H1 (cell line): ENCODE results near the gene NAGS. TPM values are rescaled to one million over a fixed set of nuclear protein-coding genes. Genes with fewer than 3 reads are reported as not detected.

Experiments used
- CTCF ChIA-PET: fragments of 300-600 bp; sonication (Branson Sonifier 250); formaldehyde crosslinking; loops from one replicate; lab custom pipeline; 2021; ENCODE audit not compliant: partially characterized antibody; lab: Charles Lee
- POLR2A ChIA-PET: fragments of 300-600 bp; sonication (Branson Sonifier 250); formaldehyde crosslinking; loops from one replicate; lab custom pipeline; 2021; ENCODE audit warnings: inconsistent platforms; ENCODE audit not compliant: partially characterized antibody; lab: Charles Lee
- DNase-seq, 2 experiments: peaks; one replicate each; pipeline versions ENCODE4 v3.0.0 to v3.0.0-alpha.2; 2010 to 2022; ENCODE audit warnings: low spot score in 2 of 2, low read depth in 1 of 2, mixed read lengths in 1 of 2
- FAIRE-seq: peaks from 2 replicates; lab custom pipeline; 2011; peaks lifted over from hg19 to GRCh38; lab: Jason Lieb, UNC
- H2AFZ ChIP-seq: 2 replicates; pipeline ENCODE4 v1.8.1; 2012; ENCODE audit warnings: low read length, inconsistent platforms
- H2AK5ac ChIP-seq: 2 replicates; pipeline ENCODE4 v1.6.1; 2013; ENCODE audit warnings: low read depth, low read length
- H2BK120ac ChIP-seq: replicated peaks from 2 replicates; pipeline ENCODE3; 2013; ENCODE audit warnings: low read depth, low read length, inconsistent platforms
- H2BK12ac ChIP-seq: 2 replicates; pipeline ENCODE4 v1.6.1; 2013; ENCODE audit warnings: low read depth, low read length
- H2BK15ac ChIP-seq: 2 replicates; pipeline ENCODE4 v1.6.1; 2013; ENCODE audit warnings: low read length
- H2BK20ac ChIP-seq: 2 replicates; pipeline ENCODE4 v1.6.1; 2013; ENCODE audit warnings: low read length
- H2BK5ac ChIP-seq: 2 replicates; pipeline ENCODE4 v1.6.1; 2013; ENCODE audit warnings: low read depth, low read length
- H3K14ac ChIP-seq: 2 replicates; pipeline ENCODE4 v1.6.1; 2013; ENCODE audit warnings: inconsistent platforms; ENCODE audit not compliant: insufficient read length
- H3K18ac ChIP-seq: 2 replicates; pipeline ENCODE4 v1.6.1; 2013; ENCODE audit warnings: low read length; ENCODE audit errors: extremely low read depth
- H3K23ac ChIP-seq: 2 replicates; pipeline ENCODE4 v1.6.1; 2013; ENCODE audit warnings: inconsistent platforms; ENCODE audit not compliant: insufficient read length
- H3K23me2 ChIP-seq: 2 replicates; pipeline ENCODE4 v1.6.1; 2013; ENCODE audit warnings: low read depth, low read length
- H3K27ac ChIP-seq: 2 replicates; pipeline ENCODE4 v1.6.1; 2011; ENCODE audit warnings: low read depth, low read length, inconsistent platforms
- H3K27me3 ChIP-seq, 4 experiments: replicated peaks in 1 of 4; 1 replicate in 1 of 4; 2 replicates in 3 of 4; pipeline versions ENCODE4 v1.6.1 to v1.8.1; 2011 to 2013; ENCODE audit warnings: low read length in 3 of 4, mild to moderate bottlenecking in 3 of 4, inconsistent platforms in 2 of 4, mixed read lengths in 2 of 4, moderate library complexity in 1 of 4; ENCODE audit not compliant: control insufficient read depth in 3 of 4, insufficient read depth in 3 of 4; ENCODE audit errors: extremely low read depth in 1 of 4
- H3K36me3 ChIP-seq, 4 experiments: 2 replicates each; pipeline versions ENCODE4 v1.6.1 to v1.8.1; 2011 to 2013; ENCODE audit warnings: mild to moderate bottlenecking in 4 of 4, low read length in 3 of 4, moderate library complexity in 2 of 4, control low read depth in 1 of 4, inconsistent platforms in 1 of 4; ENCODE audit not compliant: insufficient read depth in 4 of 4, control insufficient read depth in 2 of 4
- H3K4ac ChIP-seq: replicated peaks from 2 replicates; pipeline ENCODE3; 2013; ENCODE audit warnings: low read length, low read depth, mixed read lengths, inconsistent platforms; ENCODE audit not compliant: insufficient read length
- H3K4me1 ChIP-seq, 4 experiments: replicated peaks in 1 of 4; 1 replicate in 1 of 4; 2 replicates in 3 of 4; pipeline versions ENCODE4 v1.6.1 to v1.8.1; 2011 to 2013; ENCODE audit warnings: low read length in 3 of 4, inconsistent platforms in 2 of 4, mixed read lengths in 1 of 4; ENCODE audit not compliant: insufficient read depth in 4 of 4, control insufficient read depth in 3 of 4
- H3K4me2 ChIP-seq, 2 experiments: 2 replicates each; pipeline versions ENCODE4 v1.6.1 to v1.8.1; 2011 to 2013; ENCODE audit warnings: low read depth in 2 of 2, low read length in 2 of 2, control low read depth in 1 of 2, inconsistent platforms in 1 of 2, mild to moderate bottlenecking in 1 of 2; ENCODE audit not compliant: insufficient read depth in 1 of 2
- H3K4me3 ChIP-seq, 4 experiments: fragments of 200-600, 300-600 bp in 1 of 4; sonication (generic), shearing (Covaris generic), sonication (Bioruptor Twin) in 1 of 4; 2 replicates each; pipeline versions ENCODE4 v1.5.1 to v1.8.1; 2011 to 2016; ENCODE audit warnings: low read length in 4 of 4, low read depth in 3 of 4, control low read depth in 2 of 4, inconsistent platforms in 2 of 4, mild to moderate bottlenecking in 2 of 4, mixed read lengths in 1 of 4, moderate library complexity in 1 of 4; ENCODE audit not compliant: insufficient read depth in 2 of 4; ENCODE audit errors: extremely low read depth in 1 of 4
- H3K56ac ChIP-seq: replicated peaks from 2 replicates; pipeline ENCODE3; 2013; ENCODE audit warnings: low read depth, mild to moderate bottlenecking, mixed read lengths, low read length, inconsistent platforms; ENCODE audit not compliant: insufficient read length
- H3K79me1 ChIP-seq: 2 replicates; pipeline ENCODE4 v1.6.1; 2013; ENCODE audit warnings: low read depth, low read length, control low read depth
- H3K79me2 ChIP-seq, 2 experiments: 2 replicates each; pipeline versions ENCODE4 v1.6.1 to v1.8.1; 2012 to 2013; ENCODE audit warnings: low read length in 2 of 2, mild to moderate bottlenecking in 2 of 2, inconsistent platforms in 1 of 2; ENCODE audit not compliant: insufficient read depth in 2 of 2, control insufficient read depth in 1 of 2
- H3K9ac ChIP-seq, 4 experiments: replicated peaks in 1 of 4; 1 replicate in 1 of 4; 2 replicates in 3 of 4; pipeline versions ENCODE4 v1.6.1 to v1.8.1; 2011 to 2013; ENCODE audit warnings: low read depth in 3 of 4, low read length in 3 of 4, control low read depth in 2 of 4, mild to moderate bottlenecking in 2 of 4, moderate library complexity in 2 of 4, inconsistent platforms in 1 of 4; ENCODE audit errors: extremely low read depth in 1 of 4
- H3K9me3 ChIP-seq, 2 experiments: 2 replicates each; pipeline versions ENCODE4 v1.6.1 to v1.8.1; 2012 to 2013; ENCODE audit warnings: mild to moderate bottlenecking in 2 of 2, moderate library complexity in 2 of 2, control low read depth in 1 of 2, inconsistent platforms in 1 of 2, low read depth in 1 of 2, low read length in 1 of 2, mixed read lengths in 1 of 2; ENCODE audit not compliant: insufficient read depth in 2 of 2
- H4K20me1 ChIP-seq, 2 experiments: replicated peaks in 1 of 2; 2 replicates each; pipeline versions ENCODE3 to v1.8.1; 2011 to 2013; ENCODE audit warnings: inconsistent platforms in 2 of 2, low read length in 2 of 2, mild to moderate bottlenecking in 1 of 2; ENCODE audit not compliant: insufficient read depth in 2 of 2, control insufficient read depth in 1 of 2
- H4K5ac ChIP-seq: 2 replicates; pipeline ENCODE4 v1.6.1; 2013; ENCODE audit warnings: low read length, low read depth, mixed read lengths, inconsistent platforms; ENCODE audit not compliant: insufficient read length
- H4K8ac ChIP-seq: 2 replicates; pipeline ENCODE4 v1.8.0; 2013; ENCODE audit warnings: mild to moderate bottlenecking, moderate library complexity, low read length, inconsistent platforms; ENCODE audit not compliant: insufficient read depth; ENCODE audit errors: extremely low read depth
- H4K91ac ChIP-seq: replicated peaks from 2 replicates; pipeline ENCODE3; 2013; ENCODE audit warnings: low read length, mixed read lengths, inconsistent platforms; ENCODE audit not compliant: insufficient read length
- ATF2 ChIP-seq: IDR thresholded peaks from 2 replicates; pipeline ENCODE4 v1.6.1; 2012; ENCODE audit warnings: low read length, inconsistent platforms
- BACH1 ChIP-seq: IDR thresholded peaks from 2 replicates; pipeline ENCODE4 v1.6.1; 2012; ENCODE audit warnings: low read length, improper control_type of control experiment
- CREB1 ChIP-seq: IDR thresholded peaks from 2 replicates; pipeline ENCODE4 v1.6.1; 2012; ENCODE audit warnings: inconsistent platforms
- CTBP2 ChIP-seq: IDR thresholded peaks from 2 replicates; pipeline ENCODE4 v1.7.0; 2011; ENCODE audit warnings: borderline replicate concordance, mild to moderate bottlenecking, moderate library complexity, mixed read lengths, low read length; ENCODE audit not compliant: insufficient read depth, insufficient read length
- HDAC2 ChIP-seq, 2 experiments: fragments of 300-600 bp in 1 of 2; sonication (generic) in 1 of 2; IDR thresholded peaks; 2 replicates each; pipeline ENCODE4 v1.6.1; 2011 to 2012; ENCODE audit warnings: low read depth in 2 of 2, low read length in 2 of 2, mild to moderate bottlenecking in 2 of 2, moderate library complexity in 2 of 2, borderline replicate concordance in 1 of 2, inconsistent platforms in 1 of 2
- JUN ChIP-seq: IDR thresholded peaks from 2 replicates; pipeline ENCODE4 v1.6.1; 2011; ENCODE audit warnings: low read depth, mild to moderate bottlenecking, improper control_type of control experiment, low read length
- PHF8 ChIP-seq: fragments of 200-600 bp; sonication (generic); conservative IDR thresholded peaks from 2 replicates; pipeline ENCODE4 v1.7.1; 2012; ENCODE audit warnings: low read depth, mild to moderate bottlenecking, inconsistent platforms, low read length, moderate library complexity
- POLR2AphosphoS5 ChIP-seq: IDR thresholded peaks from 2 replicates; pipeline ENCODE4 v1.6.1; 2011; ENCODE audit warnings: low read depth, low read length
- RAD21 ChIP-seq, 2 experiments: IDR thresholded peaks in 1 of 2; conservative IDR thresholded peaks in 1 of 2; 2 replicates each; pipeline ENCODE4 v1.6.1; 2011; ENCODE audit warnings: low read depth in 2 of 2, low read length in 2 of 2, improper control_type of control experiment in 1 of 2, inconsistent platforms in 1 of 2, mild to moderate bottlenecking in 1 of 2, moderate library complexity in 1 of 2
- SAP30 ChIP-seq: fragments of 300-600 bp; sonication (generic); IDR thresholded peaks from 2 replicates; pipeline ENCODE4 v1.7.1; 2012; ENCODE audit warnings: low read length, moderate library complexity, mild to moderate bottlenecking, inconsistent platforms; ENCODE audit not compliant: insufficient read depth, insufficient replicate concordance
- WGBS, 2 experiments: shearing (Covaris generic) in 1 of 2; methylation state at CpG; one replicate each; pipeline versions ENCODE4 v1.1.6 to v1.1.7; 2013 to 2015; ENCODE audit warnings: low lambda C conversion rate in 2 of 2, mixed read lengths in 2 of 2, inconsistent platforms in 1 of 2, low coverage in 1 of 2, missing lambda C conversion rate in 1 of 2; ENCODE audit not compliant: insufficient replicate concordance in 2 of 2, insufficient coverage in 1 of 2, insufficient read length in 1 of 2; ENCODE audit errors: extremely low coverage in 1 of 2, missing lambda C conversion rate in 1 of 2; 5-methylcytosine and 5-hydroxymethylcytosine counted together
- polyA plus RNA-seq, 7 experiments: library from polyadenylated mRNA; depleted of rRNA in 3 of 7; stranded (reverse) in 5 of 7; unstranded in 2 of 7; fragments of >200 nt in 5 of 7; fragments of 200-250 nt in 2 of 7; gene quantifications; 1 replicate in 5 of 7; 2 replicates in 1 of 7; 4 replicates in 1 of 7; pipeline versions ENCODE4 v1.2.1 to v1.2.3, GENCODE V29; 2011 to 2013; ENCODE audit warnings: missing spikeins in 2 of 7, mixed read lengths in 2 of 7
- total RNA-seq: library from RNA; stranded (reverse); fragmentation: NEBNext Ultra II Directional; extraction: Animal tissue kit (Norgen Biotek cat#: 25700); gene quantifications from 2 replicates; pipeline ENCODE4 v1.2.1, GENCODE V29; 2021

The NAGS gene
- total and polyA plus RNA-seq, 2 of the 8 experiments (the other 6 are each of a cell fraction or from before 2014, with no cell fraction given) = 4.0 to 5.1 TPM

GRCh38 chr17:44037471-44037870, 33.0 kb downstream of the NAGS start:
- no peak overlapping the region for H3K4ac ChIP-seq
- H2BK120ac ChIP-seq = no peak overlapping the region
- no peak overlapping the region for H3K4me2 ChIP-seq
- no peak overlapping the region for H2AK5ac ChIP-seq
- no peak overlapping the region for H4K91ac ChIP-seq
- peaks cover 0 to 30% of the 10 kb centered on the region in 2 experiments; a peak in 2 of 4 replicates for H3K79me2 ChIP-seq
- 76% methylated on average over 2 of the region's 2 CpGs; no CpG with 5 or more reads in 1 of the 2 experiments for WGBS, 2 experiments
- no peak overlapping the region for H2BK12ac ChIP-seq
- no peaks in the 10 kb centered on the region for H3K27me3 ChIP-seq
- no peaks in the 10 kb centered on the region; the same call in 1 of the 2 replicates for H3K79me1 ChIP-seq
- no peak overlapping the region for H3K23ac ChIP-seq
- H2BK5ac ChIP-seq = no peak overlapping the region
- no peak overlapping the region for H3K14ac ChIP-seq
- no peak overlapping the region for H3K27ac ChIP-seq
- H3K36me3 ChIP-seq = peaks cover 24 to 56% (median 42%) of the 10 kb centered on the region in 4 experiments
- H4K5ac ChIP-seq = no peak overlapping the region
- ChIA-PET CTCF (interaction anchor here (1.0 to 9.5 kb wide), 3 partner anchors 10 to 30 kb away, joined by 3 to 108 read pairs (median 3); no protein-coding TSS in a partner anchor), POLR2A (interaction anchor here (1.7 kb wide), 1 partner anchor 23 kb away, joined by 5 read pairs; the partner anchor contains the start of gene TMEM101)
- H3K4me3 ChIP-seq = no peak overlapping the region
- H3K56ac ChIP-seq = no peak overlapping the region
- H3K9ac ChIP-seq = no peak overlapping the region
- no peak for FAIRE-seq
- no peaks in the 10 kb centered on the region for H3K9me3 ChIP-seq
- H2BK20ac ChIP-seq = no peak overlapping the region
- no peak for DNase-seq
- TF ChIP-seq CREB1 (no peak), POLR2AphosphoS5 (no peak), SAP30 (no peak), HDAC2 (IDR thresholded peaks at IDR 0.05; ENCODE audit: borderline replicate concordance in 1 of 2, low read depth in 2 of 2, low read length in 2 of 2) (no peak), BACH1 (no peak), RAD21 (IDR thresholded peaks at IDR 0.05 in 1 of 2, conservative IDR thresholded peaks at IDR 0.05 in 1 of 2; ENCODE audit: low read depth in 2 of 2, low read length in 2 of 2) (no peak), PHF8 (no peak), ATF2 (no peak), CTBP2 (no peak), JUN (no peak)
- TF ChIP-seq, all 59 proteins: peak for 0
- no peak overlapping the region for H2BK15ac ChIP-seq
- H3K18ac ChIP-seq = no peak overlapping the region
- H3K23me2 ChIP-seq = no peaks in the 10 kb centered on the region
- H4K8ac ChIP-seq = no peak overlapping the region
- H2AFZ ChIP-seq = no peak overlapping the region
- H4K20me1 ChIP-seq = peaks cover 4 to 19% of the 10 kb centered on the region in 2 experiments
- H3K4me1 ChIP-seq = no peaks in the 10 kb centered on the region
